IPS-NIHi7 (cell line): ENCODE results near the gene GABARAP.
A peak's percentile ranks its signal among the peaks of the same experiment; 100 is the strongest.
"Not testable (repeated sequence)": the region's sequence is repeated elsewhere in the genome, so short reads cannot be mapped to it uniquely, and the experiment has no call there.

Experiments used
- DNase-seq: peaks from one replicate; pipeline ENCODE4 v3.0.0; 2012; ENCODE audit warnings: mixed read lengths; ENCODE audit errors: extremely low spot score

Gene GABARAP

DNA sequence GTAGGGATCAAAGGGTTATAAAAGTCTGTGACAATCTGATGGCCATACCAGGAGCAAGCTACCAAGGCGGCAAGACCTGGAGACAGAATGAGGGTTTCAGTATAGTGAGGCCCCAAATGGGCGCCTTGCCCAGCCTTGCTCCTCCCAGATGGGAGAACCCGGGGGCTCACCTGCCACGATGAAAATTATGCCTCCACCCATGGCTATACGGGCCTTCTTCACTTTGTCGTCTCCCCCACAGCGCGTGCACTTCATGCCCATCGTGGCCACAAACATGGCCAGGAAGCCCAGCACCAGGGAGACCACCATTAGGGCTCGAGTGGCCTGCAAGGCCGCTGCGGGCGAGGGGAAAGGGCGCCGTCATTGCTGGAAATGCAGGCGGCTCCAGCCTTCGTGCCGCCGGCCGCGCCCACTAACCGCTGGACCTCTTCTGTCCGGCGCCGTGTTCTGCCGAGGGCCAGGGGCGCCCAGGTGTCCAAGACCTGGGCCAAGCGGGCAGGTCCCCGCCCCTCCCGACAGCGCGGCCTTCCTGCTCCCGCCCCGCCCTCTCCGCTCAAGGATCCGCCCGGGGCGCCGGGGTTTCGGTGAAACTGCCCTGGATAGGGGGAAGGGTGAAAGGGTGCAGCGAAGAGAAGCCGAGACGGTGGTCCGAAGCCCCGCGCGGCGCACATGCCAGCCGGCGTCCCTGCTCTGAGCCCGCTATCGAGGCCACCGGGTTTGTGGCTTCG, 18.6 kb upstream of the GABARAP start:
- DNase-seq = peak; percentile 61

DNA sequence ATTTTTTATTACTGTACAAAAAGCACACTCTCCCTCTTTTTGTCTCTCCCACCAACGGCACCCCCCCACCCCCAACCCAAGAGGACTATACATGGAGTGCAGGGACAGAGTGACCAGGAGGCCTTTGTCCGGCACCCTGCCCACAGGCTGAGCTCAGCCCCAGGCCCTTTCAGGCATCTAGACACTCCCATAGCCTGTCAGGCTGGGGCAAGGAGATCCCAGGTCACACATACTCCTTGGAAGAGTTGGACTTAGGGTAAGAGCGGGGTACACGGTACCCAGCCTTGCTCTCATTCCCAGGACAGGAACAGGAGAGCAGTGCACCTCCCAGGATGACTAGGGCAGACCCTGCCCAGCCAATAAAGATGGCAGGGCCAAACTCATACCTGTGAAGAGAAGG, 17.9 kb upstream of the GABARAP start:
- DNase-seq = no peak

GRCh38 chr17:7259555-7259889, 17.3 kb upstream of the GABARAP start:
- DNase-seq = no peak

DNA sequence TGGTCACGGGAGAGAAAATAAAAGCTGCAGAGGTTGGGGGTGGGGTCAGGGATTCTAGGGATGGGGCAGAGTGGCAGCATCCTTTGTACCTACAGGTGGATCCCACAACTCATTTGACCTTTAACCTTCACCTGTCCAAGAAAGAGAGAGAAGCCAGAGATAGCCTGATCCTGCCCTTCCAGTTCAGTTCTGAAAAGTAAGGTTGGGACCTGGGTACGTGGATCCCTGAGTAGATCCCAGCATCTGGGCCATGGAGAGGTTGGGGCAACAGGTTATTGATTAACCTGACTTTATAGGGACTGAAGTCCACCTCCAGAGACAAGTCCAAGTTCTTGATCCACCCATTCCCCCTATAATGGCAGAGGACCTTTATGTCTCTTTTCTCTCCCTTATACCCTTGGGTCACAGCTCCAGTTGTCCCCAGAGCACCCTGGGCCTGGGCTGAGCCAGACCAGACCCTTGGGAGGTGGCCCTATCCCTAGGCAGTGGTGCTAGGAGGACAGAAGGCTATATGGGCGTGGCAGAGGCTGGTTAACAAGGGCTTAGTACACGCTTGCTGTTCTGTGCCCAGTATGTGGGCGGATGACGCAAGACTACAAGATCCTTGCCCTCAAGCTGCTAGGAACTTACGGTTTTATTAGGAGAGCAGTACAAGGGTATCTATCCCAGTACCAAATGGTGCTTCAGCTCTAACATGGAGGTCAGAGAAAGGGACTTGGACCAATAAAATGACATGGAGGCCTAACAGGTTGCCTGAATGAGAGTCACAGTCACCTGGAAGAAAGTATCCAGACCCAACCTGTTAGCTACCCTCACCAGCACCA, 16.7 kb upstream of the GABARAP start:
- DNase-seq = no peak

DNA sequence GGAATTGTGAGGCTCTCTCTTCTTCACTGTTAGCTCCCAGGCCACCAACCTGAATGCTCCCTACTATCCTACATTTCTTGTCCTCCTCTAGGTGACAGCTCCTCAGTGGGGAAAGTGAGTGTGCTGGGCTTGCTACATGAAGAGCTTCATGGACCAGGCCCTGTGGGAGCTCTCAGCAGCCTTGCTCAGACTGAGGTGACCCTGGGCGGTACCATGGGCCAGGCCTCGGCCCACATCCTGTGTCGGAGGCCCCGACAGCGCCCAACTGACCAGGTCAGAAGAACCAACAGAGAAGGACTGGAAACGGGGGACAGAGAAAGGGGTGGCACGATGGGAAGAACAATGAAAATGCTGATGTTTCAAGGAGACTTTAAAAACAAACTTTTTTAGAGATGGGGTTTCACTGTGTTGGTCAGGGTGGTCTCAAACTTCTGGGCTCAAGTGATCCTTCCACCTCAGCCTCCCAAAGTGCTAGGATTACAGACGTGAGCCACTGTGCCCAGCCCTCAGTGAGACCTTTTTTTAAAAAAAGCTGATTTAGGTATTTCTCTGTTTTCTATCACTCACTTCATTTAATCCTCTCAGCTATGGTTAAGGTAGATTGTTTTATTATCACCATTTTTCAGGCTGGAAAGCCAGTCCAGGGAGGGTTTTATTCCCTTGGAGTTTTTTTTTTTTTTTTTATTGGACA, 14.7 kb upstream of the GABARAP start:
- no peak for DNase-seq

DNA sequence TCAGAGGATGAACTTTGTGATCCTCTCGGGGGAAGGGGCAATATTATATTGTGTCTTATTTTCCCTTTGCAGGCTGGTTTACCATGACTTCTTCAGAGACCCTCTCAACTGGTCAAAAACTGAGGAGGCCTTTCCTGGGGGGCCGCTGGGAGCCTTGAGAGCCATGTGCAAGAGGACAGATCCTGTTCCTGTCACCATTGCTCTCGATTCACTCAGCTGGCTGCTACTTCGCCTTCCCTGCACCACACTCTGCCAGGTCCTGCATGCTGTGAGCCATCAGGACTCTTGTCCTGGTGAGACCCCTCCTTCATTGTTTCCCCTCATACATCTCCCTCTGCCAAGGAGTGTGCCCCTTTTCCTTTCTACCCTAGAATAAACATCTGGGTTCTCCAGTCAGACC, 12.3 kb upstream of the GABARAP start:
- DNase-seq = no peak

DNA sequence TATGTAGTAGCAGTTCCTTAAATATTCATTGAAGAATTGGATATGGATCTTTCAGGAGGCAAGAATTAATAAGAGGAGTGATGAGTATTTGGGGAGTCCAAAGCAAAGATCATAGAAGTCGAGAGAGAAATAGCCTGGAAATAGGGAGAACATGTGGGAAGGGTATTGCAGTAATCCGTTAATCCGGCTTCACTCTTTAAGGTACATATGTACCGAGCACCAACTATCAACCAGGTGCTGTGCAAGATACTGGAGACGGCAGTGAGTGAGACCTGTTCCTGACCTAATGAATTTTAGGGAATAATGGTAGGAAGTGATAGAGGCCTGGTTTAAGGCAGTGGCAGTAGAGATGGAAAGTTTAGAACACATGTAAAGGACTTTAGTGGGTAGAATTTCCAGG, 10.8 kb upstream of the GABARAP start:
- DNase-seq = no peak

DNA sequence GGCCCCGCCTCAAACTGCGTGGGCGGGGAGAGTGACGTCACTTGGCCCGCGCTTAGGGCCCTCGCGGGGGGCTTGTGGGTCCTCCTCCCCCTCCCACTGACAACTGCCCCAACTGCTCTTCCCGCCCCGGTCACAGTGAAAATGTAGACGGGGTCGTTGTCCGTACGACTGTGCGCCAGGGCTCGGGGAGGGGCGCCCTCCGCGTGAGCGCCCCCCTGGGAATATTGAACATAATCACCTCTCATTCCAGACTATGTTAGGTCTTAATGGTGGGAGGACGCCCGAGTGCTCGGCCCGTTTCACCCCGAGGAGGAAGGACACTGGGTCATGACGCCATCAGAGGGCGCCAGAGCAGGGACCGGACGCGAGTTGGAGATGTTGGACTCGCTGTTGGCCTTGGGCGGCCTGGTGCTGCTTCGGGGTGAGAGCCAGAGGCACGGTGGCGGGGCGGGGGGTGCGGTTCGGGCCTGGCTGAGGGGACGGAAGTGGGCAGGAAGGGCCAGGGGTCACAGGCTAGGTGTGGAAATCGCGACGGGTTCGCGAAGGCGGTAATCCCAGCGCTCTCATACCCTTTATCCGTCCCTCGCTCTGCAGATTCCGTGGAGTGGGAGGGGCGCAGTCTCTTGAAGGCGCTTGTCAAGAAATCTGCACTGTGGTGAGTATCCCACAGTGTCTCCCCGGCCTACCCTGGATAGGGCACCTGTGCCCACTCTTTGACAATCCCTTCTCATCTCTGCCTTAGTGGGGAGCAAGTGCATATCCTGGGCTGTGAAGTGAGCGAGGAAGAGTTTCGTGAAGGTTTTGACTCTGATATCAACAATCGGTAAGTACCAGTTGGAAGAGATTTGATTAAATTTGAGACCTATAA, 10.2 kb upstream of the GABARAP start, which contains the start of gene ELP5:
TSS of gene ELP5 (plus strand) at position 40 of the 868 bp plus-strand sequence. CDS start at position 376, 336 bp downstream.
- peak; percentile 87 for DNase-seq

DNA sequence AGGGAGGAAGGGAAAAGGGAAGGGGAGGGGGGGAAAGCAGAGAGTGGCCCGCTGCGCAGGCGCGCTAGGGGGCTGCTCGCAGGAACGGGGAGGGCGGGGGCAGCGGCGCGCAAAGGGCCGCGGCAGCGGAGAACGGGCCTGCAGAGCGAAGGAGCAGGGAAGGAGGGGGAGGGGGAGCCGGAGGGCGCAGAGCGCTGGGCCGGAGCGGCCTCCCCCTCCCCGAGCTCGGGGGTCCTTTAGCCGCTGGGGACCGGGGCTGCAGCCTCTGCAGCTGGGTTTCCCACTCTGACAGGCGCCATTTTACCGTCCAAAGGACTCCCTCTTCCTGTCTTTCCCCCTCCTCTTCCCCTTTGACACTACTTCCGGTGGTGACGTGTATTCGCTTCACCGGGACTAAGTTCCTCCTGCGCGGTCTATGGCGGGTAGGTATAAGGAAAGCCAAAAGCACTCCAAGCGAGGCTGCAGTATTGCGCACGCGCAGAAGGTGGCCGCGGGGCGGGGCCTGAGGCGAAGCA, 9.5 kb upstream of the GABARAP start, which contains the start of gene CTDNEP1:
TSS of gene CTDNEP1 (minus strand) at position 74 of the 515 bp plus-strand sequence. CDS start 438 bp downstream, outside the sequence.
- DNase-seq = peak; percentile 63

- no peak for DNase-seq
Observed at GRCh38 chr17:7250695-7251627, 8.7 kb upstream of the GABARAP start.

- DNase-seq = no peak
Observed at GRCh38 chr17:7249830-7250229, 7.6 kb upstream of the GABARAP start.

DNA sequence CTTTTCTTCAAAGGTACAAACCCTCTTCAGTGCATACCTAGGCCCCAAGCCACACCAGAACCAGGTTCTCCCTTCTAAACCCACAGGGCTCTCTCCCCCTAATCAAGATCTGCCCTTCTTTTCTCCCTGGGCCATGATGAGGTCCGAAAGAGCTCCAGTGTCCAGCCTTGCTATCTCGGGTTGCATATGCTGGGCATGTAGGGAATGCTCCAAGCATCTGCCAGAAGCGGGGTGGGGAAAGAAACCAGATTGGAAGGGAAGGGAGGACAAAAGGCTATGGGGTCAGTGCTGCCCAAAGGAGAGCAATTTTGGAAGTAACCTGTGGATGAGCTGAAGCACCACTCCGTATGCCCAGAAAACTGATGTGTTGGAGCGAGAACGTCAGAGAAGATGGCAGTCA, 7.0 kb upstream of the GABARAP start:
- no peak for DNase-seq

DNA sequence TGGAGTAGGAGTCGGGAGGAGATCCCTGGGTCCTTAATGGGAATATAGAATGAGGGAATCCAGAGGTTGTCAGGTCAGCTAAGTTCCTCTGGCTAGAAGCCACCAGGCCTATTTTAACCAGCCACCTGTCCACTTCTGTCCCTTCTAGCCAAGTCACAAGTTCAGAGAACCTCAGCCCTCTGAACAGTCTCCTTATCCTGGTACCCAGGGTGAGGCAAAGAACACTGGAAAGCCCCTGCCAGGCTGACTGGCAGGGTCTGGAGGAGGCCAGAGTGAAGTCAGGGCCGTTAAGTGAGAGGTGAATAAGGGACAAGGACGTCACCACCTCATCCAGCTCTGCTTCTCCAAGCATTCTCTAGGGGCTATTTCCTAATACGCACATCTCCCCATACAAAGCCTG, 6.5 kb upstream of the GABARAP start:
- no peak for DNase-seq

DNA sequence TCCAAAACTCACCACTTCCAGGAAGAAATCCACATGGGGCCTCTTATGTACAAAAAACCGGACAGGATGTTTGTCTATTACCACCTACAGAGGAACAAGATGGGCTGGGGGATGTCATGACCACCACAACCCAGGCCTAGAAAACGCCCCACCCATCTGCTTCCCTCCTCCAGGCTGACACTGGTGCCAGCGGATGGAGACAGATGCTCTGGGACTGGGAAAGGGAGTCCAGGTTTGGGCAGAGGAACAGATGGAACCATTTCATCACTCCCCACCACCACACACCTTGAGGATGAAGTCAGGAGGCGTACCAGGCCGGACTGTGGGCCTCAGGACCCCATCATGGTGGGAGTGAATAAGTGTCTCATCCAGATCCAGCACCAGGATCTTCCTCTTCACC, 4.5 kb upstream of the GABARAP start:
- DNase-seq = no peak

DNA sequence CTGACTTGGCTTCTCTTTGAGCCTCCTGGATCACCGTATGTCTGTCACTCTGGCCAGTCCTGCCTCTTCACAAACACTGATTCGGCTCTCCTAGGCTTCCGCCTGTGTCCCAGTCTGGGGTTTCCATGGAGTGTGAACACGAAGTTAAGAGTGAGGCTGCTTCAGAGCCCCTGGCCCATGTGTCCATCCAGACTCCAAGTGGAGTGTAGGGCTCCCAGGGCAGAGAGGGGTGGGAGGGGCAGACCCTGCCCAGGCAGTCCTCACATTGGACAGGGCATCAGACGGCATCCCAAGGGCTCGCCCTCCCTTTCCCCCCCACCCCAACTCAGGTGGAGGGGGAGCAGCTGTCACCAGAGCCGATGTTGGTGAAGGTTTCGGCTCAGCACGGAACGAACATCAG, 1.6 kb upstream of the GABARAP start:
- not testable (repeated sequence) for DNase-seq

GRCh38 chr17:7243453-7243729, 1.1 kb upstream of the GABARAP start:
- no peak for DNase-seq

DNA sequence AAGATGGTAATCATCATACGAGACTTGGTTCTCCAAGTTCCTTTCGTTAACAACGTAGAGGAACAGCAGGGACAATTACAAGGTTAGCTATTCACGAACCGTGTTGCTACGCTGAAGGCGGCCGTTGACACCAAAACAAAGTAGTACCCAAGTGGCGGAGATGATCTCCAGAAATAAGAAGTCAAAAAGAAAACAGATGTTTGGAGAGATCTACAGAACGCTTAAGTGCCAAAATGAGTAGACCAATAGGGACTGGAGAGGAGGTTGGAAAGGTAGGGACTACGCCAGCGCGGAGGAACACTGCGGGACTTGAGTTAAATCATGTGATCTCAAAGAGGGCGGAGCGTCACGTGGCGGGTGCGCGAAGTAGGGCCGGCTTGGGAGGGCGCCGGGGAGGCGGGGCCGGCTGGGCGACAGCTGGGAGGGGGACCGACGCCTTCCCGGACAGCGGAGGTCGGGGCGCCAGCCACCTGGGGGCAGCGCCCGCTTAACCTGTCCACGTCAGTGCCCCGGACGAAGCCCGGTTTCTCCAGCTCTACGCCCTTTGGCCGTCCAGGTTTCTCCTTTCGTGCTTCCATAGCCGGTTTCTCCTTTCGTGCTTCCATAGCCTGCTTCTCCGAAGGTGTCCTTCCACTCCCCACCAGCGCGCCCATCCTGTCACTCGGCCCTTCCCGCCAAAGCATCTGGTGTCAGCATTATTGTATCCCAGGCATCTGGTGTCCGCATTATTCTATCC, 636 bp upstream of the GABARAP start:
- peak; percentile 86 for DNase-seq

DNA sequence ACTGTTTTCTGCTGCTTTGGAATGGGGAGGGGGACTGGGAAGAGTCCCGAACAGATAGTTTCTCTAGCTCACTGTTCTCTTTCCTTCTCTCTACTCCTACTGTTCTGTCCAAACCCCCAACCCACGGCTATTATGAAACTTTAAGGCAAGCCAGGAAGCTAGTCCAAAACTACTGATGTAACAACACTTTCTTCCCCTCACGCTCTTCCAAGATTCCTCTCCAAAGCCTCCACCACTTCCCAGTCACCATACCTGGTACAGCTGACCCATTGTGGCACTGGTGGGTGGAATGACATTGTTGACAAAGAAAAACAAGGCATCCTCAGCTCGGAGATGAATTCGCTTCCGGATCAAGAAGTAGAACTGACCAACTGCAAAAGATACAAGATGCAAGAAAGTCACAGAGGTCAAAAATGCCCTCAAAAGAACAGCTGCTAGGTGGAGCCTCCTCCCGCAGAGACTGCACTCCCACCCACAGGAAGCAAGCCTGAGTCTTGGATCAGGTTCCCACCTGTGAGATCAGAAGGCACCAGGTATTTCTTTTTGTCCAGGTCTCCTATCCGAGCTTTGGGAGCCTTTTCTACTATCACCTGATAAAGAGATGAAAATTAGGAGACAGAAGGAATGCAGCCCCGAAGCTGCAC, 1.0 kb downstream of the GABARAP start:
- no peak for DNase-seq

DNA sequence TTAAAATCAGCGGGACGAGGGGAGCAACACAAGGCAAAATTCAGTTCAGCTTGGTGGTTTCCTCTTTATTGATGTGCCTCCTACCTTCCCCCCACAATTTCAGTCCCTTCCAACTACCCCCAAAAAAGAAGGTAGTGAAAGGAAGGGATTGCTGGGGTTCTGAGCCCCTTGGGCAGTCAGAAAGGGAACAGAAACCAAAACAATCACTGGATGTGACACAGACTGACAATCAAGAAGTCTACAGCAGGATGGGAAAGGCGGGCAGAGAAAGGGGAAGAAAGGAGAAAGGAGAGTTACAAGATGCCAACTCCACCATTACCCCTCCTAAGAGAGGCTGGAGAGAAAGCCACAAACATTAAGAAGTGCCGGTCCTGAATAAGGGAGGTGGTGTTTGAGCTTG, 1.9 kb downstream of the GABARAP start:
- DNase-seq = no peak
